ENCODE data around the gene ALG1. TPM values are rescaled to one million over a fixed set of nuclear protein-coding genes. Genes with fewer than 3 reads are reported as not detected.
"Not testable (repeated sequence)": the region's sequence is repeated elsewhere in the genome, so short reads cannot be mapped to it uniquely, and the experiment has no call there.

ALG1 gene
- total RNA-seq, 2 experiments from 2014 or later, result 8.6 to 8.9 TPM

GRCh38 chr16:5083646-5084045, 12.0 kb downstream of the ALG1 start:
- H3K27me3 Mint-ChIP-seq (ENCODE audit: low read depth); H3K27ac Mint-ChIP-seq; H3K4me1 Mint-ChIP-seq (ENCODE audit: low read depth); DNase-seq; intact Hi-C loops (cut with micrococcal nuclease); H3K9me3 Mint-ChIP-seq; H3K4me3 Mint-ChIP-seq: not testable (repeated sequence)
- H3K36me3 Mint-ChIP-seq (ENCODE audit: low read depth), result peaks cover 17% of the 10 kb centered on the region
- CTCF ChIA-PET, result interaction anchor here (0.7 to 1.6 kb wide), 2 partner anchors 13 to 23 kb away, joined by 3 read pairs; no protein-coding TSS in a partner anchor

GRCh38 chr16:5084099-5084731, 12.6 kb downstream of the ALG1 start:
- H3K4me1 Mint-ChIP-seq (ENCODE audit: low read depth); H3K27ac Mint-ChIP-seq; H3K9me3 Mint-ChIP-seq; H3K27me3 Mint-ChIP-seq (ENCODE audit: low read depth); intact Hi-C loops (cut with micrococcal nuclease); DNase-seq; H3K4me3 Mint-ChIP-seq: not testable (repeated sequence)
- H3K36me3 Mint-ChIP-seq (ENCODE audit: low read depth), result peaks cover 19% of the 10 kb centered on the region
- CTCF ChIA-PET, result interaction anchor here (0.7 to 1.6 kb wide), 9 partner anchors 9 to 52 kb away, joined by 3 to 11 read pairs (median 3); partner anchors contain the start of gene NAGPA

- peaks cover 17% of the 10 kb centered on the region for H3K36me3 Mint-ChIP-seq (ENCODE audit: low read depth)
- intact Hi-C loops (cut with micrococcal nuclease); H3K4me1 Mint-ChIP-seq (ENCODE audit: low read depth); H3K9me3 Mint-ChIP-seq; H3K4me3 Mint-ChIP-seq; H3K27ac Mint-ChIP-seq; H3K27me3 Mint-ChIP-seq (ENCODE audit: low read depth): not testable (repeated sequence)
- CTCF ChIA-PET, result interaction anchor here (0.7 to 1.6 kb wide), 8 partner anchors 10 to 53 kb away, joined by 3 to 11 read pairs (median 3); partner anchors contain the start of gene NAGPA
- peak; percentile 66 for DNase-seq
Observed at GRCh38 chr16:5084802-5085201, 13.2 kb downstream of the ALG1 start.

GRCh38 chr16:5085716-5086115, 14.1 kb downstream of the ALG1 start:
- DNase-seq; H3K4me3 Mint-ChIP-seq; H3K27me3 Mint-ChIP-seq (ENCODE audit: low read depth); H3K27ac Mint-ChIP-seq; H3K9me3 Mint-ChIP-seq; H3K4me1 Mint-ChIP-seq (ENCODE audit: low read depth); intact Hi-C loops (cut with micrococcal nuclease): not testable (repeated sequence)
- CTCF ChIA-PET, result interaction anchor here (0.7 to 1.5 kb wide), 4 partner anchors 10 to 54 kb away, joined by 3 to 7 read pairs (median 4); no protein-coding TSS in a partner anchor
- H3K36me3 Mint-ChIP-seq (ENCODE audit: low read depth), result peaks cover 18% of the 10 kb centered on the region

GRCh38 chr16:5088086-5088790, 16.6 kb downstream of the ALG1 start:
- peaks cover 22% of the 10 kb centered on the region for H3K36me3 Mint-ChIP-seq (ENCODE audit: low read depth)
- CTCF ChIA-PET, result not testable (repeated sequence)

GRCh38 chr16:5088936-5089335, 17.3 kb downstream of the ALG1 start:
- peaks cover 20% of the 10 kb centered on the region for H3K36me3 Mint-ChIP-seq (ENCODE audit: low read depth)
- H3K27me3 Mint-ChIP-seq (ENCODE audit: low read depth); intact Hi-C loops (cut with micrococcal nuclease); H3K4me3 Mint-ChIP-seq; DNase-seq; H3K4me1 Mint-ChIP-seq (ENCODE audit: low read depth); H3K9me3 Mint-ChIP-seq; CTCF ChIA-PET; H3K27ac Mint-ChIP-seq: not testable (repeated sequence)

More at GRCh38 chr16:5088086-5088790, 16.6 kb downstream of the ALG1 start:
- H3K9me3 Mint-ChIP-seq; DNase-seq; H3K27me3 Mint-ChIP-seq (ENCODE audit: low read depth); H3K4me3 Mint-ChIP-seq; intact Hi-C loops (cut with micrococcal nuclease); H3K4me1 Mint-ChIP-seq (ENCODE audit: low read depth); H3K27ac Mint-ChIP-seq: not testable (repeated sequence)

GRCh38 chr16:5089911-5090555, 18.4 kb downstream of the ALG1 start:
- H3K27ac Mint-ChIP-seq; DNase-seq; H3K4me1 Mint-ChIP-seq (ENCODE audit: low read depth); H3K9me3 Mint-ChIP-seq; H3K4me3 Mint-ChIP-seq; H3K27me3 Mint-ChIP-seq (ENCODE audit: low read depth): not testable (repeated sequence)
- CTCF ChIA-PET, result interaction anchor here (0.7 kb wide), 1 partner anchor 42 kb away, joined by 3 read pairs; no protein-coding TSS in a partner anchor
- H3K36me3 Mint-ChIP-seq (ENCODE audit: low read depth), result peaks cover 13% of the 10 kb centered on the region
- intact Hi-C loops (cut with micrococcal nuclease), result loop anchor here (10.0 kb wide), 1 partner anchor 555 kb away; the partner anchor contains the start of gene CDIP1

GRCh38 chr16:5090592-5090991, 18.9 kb downstream of the ALG1 start:
- intact Hi-C loops (cut with micrococcal nuclease), result loop anchor here (10.0 kb wide), 1 partner anchor 556 kb away; the partner anchor contains the start of gene CDIP1
- not testable (repeated sequence) for H3K27me3 Mint-ChIP-seq (ENCODE audit: low read depth); H3K27ac Mint-ChIP-seq; DNase-seq; H3K4me3 Mint-ChIP-seq; H3K9me3 Mint-ChIP-seq
- peaks cover 11% of the 10 kb centered on the region for H3K4me1 Mint-ChIP-seq (ENCODE audit: low read depth)
- peaks cover 12% of the 10 kb centered on the region for H3K36me3 Mint-ChIP-seq (ENCODE audit: low read depth)
- CTCF ChIA-PET, result interaction anchor here (0.7 kb wide), 1 partner anchor 42 kb away, joined by 3 read pairs; no protein-coding TSS in a partner anchor

- H3K4me1 Mint-ChIP-seq (ENCODE audit: low read depth), result peaks cover 25% of the 10 kb centered on the region
- intact Hi-C loops (cut with micrococcal nuclease), result loop anchor here (10.0 kb wide), 1 partner anchor 558 kb away; the partner anchor contains the start of gene CDIP1
- CTCF ChIA-PET, result interaction anchor here (0.7 to 1.5 kb wide), 3 partner anchors 21 to 37 kb away, joined by 3 to 4 read pairs (median 3); partner anchors contain the start of gene ALG1
- H3K27ac Mint-ChIP-seq; DNase-seq; H3K9me3 Mint-ChIP-seq; H3K36me3 Mint-ChIP-seq (ENCODE audit: low read depth); H3K27me3 Mint-ChIP-seq (ENCODE audit: low read depth); H3K4me3 Mint-ChIP-seq: not testable (repeated sequence)
Observed at GRCh38 chr16:5093081-5093480, 21.4 kb downstream of the ALG1 start.

GRCh38 chr16:5093746-5094145, 22.1 kb downstream of the ALG1 start:
- intact Hi-C loops (cut with micrococcal nuclease), result loop anchor here (10.0 kb wide), 1 partner anchor 559 kb away; the partner anchor contains the start of gene CDIP1
- H3K27me3 Mint-ChIP-seq (ENCODE audit: low read depth); CTCF ChIA-PET; H3K36me3 Mint-ChIP-seq (ENCODE audit: low read depth); H3K4me3 Mint-ChIP-seq; DNase-seq; H3K9me3 Mint-ChIP-seq; H3K27ac Mint-ChIP-seq: not testable (repeated sequence)
- peaks cover 25% of the 10 kb centered on the region for H3K4me1 Mint-ChIP-seq (ENCODE audit: low read depth)

- H3K36me3 Mint-ChIP-seq (ENCODE audit: low read depth); H3K27ac Mint-ChIP-seq; H3K4me3 Mint-ChIP-seq; H3K9me3 Mint-ChIP-seq; H3K27me3 Mint-ChIP-seq (ENCODE audit: low read depth); CTCF ChIA-PET: not testable (repeated sequence)
- intact Hi-C loops (cut with micrococcal nuclease), result loop anchor here (10.0 kb wide), 1 partner anchor 560 kb away; the partner anchor contains the start of gene CDIP1
- H3K4me1 Mint-ChIP-seq (ENCODE audit: low read depth), result peaks cover 28% of the 10 kb centered on the region
- DNase-seq, result peak; percentile 40
Observed at GRCh38 chr16:5095145-5095830, 23.6 kb downstream of the ALG1 start.

All from activated naive CD4-positive, alpha-beta T cell treated with anti-CD3 and anti-CD28 coated beads for 36 hours (primary cell).